GM12864 (cell line): Measurements from ENCODE around the gene PAQR8.

Source experiments
- DNase-seq: peaks from one replicate; pipeline ENCODE4 v3.0.0-alpha.2; 2011; ENCODE audit warnings: low read depth
- H3K4me3 ChIP-seq: 2 replicates; pipeline ENCODE4 v1.5.1; 2011; ENCODE audit warnings: mild to moderate bottlenecking, low read depth, low read length, control low read depth
- TF ChIP-seq, protein P1 (sequence below): IDR thresholded peaks from 2 replicates; pipeline ENCODE4 v1.5.1; 2011; ENCODE audit warnings: low read depth, mild to moderate bottlenecking, moderate library complexity, low read length, control low read depth, inconsistent platforms; ENCODE audit errors: missing control alignments

The PAQR8 gene

DNA sequence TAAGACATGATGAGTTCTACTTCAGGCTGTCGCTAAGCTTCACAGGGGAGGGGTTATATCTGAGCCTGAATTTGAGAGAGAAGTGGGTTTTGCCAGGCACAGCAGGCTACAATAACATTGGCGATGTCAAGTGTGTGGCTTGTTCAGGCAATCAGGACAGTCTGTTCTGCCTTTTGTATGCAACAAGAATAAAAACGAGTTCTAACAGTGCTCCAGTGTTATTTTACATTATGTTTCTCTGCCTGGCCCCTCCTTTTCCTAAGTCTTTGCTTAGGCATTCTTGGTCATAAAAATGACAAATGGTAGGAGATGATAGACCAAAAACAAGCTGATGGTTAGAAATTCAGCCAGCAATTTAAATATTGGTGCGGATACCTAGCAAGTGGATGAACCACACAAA is 26.8 kb downstream of the PAQR8 start:
- no peak overlapping the region for H3K4me3 ChIP-seq
- DNase-seq, result no peak
- TF ChIP-seq, protein P1, sequence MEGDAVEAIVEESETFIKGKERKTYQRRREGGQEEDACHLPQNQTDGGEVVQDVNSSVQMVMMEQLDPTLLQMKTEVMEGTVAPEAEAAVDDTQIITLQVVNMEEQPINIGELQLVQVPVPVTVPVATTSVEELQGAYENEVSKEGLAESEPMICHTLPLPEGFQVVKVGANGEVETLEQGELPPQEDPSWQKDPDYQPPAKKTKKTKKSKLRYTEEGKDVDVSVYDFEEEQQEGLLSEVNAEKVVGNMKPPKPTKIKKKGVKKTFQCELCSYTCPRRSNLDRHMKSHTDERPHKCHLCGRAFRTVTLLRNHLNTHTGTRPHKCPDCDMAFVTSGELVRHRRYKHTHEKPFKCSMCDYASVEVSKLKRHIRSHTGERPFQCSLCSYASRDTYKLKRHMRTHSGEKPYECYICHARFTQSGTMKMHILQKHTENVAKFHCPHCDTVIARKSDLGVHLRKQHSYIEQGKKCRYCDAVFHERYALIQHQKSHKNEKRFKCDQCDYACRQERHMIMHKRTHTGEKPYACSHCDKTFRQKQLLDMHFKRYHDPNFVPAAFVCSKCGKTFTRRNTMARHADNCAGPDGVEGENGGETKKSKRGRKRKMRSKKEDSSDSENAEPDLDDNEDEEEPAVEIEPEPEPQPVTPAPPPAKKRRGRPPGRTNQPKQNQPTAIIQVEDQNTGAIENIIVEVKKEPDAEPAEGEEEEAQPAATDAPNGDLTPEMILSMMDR, result no peak

DNA sequence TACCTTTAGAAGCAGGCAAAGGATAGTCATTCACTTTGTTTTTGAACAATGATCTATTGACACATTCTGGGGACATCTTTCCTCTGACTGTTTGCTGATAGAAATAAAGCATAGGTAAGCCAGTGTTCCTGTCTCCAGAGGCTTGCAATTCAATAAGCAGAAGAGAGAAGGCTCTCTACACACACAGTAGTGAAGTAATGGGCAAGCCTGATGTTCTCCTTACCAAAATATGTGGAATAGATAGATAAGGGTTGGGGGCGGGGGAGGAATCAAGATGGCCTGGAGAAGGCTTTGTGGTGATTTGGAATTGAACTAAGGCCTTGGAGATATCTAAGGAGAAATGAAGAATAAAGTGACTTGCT is 27.3 kb downstream of the PAQR8 start:
- no peak overlapping the region for H3K4me3 ChIP-seq
- TF ChIP-seq, protein P1, result no peak
- no peak for DNase-seq

DNA sequence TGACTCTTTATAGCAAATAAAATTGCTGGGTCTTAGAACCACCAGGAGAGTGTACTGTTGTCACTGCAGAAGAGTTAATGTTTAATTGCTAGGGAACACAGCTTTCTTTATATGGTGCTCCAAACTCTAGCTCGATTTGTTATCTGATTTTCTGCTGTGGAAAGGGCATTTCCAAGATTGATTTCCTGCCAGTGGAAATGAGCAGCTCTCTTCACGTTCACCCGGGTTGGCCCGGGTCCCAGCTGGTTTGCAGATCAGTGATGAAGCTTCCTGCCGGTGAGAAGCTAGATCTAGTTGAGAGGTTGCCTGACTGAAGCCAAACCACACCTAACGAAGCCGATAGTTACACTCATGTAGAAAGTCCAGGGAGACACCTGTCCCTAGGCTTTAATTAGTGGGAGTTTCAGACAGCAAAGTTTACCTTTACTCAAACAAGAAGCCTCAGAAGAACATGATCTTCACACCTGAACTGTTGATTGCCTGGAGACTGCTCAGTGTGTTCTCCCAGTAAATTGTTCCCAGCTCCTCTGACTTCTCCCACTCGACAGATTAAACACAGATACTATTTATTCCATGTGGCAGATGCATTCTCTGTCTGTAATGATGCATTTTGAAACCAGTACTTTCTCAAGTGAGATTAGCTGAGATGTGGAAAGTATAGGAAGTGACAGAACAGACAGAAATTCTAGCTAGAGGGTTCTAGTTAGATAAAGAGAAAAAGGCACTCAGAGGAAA is 27.8 kb downstream of the PAQR8 start:
- DNase-seq, result peak; percentile 76
- TF ChIP-seq, protein P1, result no peak
- peak overlapping the region; percentile 31; the same call in 1 of the 2 replicates for H3K4me3 ChIP-seq

DNA sequence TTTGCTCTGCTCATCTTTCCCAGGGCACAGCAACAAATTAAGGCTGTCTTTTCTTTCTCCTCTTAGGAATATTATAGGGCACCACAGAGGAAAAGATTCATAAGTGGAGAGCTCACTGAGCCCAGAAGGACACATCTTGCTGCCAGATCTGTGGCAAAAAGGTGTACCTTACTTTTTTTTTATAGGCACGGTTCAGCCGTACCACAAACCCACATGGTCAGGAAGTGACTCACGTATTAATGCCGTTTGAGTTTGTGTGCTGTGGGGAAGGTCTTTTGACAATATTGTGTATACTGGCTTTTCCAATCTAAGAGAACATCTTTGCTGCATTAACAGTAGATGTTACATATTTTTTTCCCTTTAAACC is 28.4 kb downstream of the PAQR8 start:
- peak overlapping the region; percentile 31 for H3K4me3 ChIP-seq
- peak; percentile 62 for DNase-seq
- TF ChIP-seq, protein P1, result no peak

DNA sequence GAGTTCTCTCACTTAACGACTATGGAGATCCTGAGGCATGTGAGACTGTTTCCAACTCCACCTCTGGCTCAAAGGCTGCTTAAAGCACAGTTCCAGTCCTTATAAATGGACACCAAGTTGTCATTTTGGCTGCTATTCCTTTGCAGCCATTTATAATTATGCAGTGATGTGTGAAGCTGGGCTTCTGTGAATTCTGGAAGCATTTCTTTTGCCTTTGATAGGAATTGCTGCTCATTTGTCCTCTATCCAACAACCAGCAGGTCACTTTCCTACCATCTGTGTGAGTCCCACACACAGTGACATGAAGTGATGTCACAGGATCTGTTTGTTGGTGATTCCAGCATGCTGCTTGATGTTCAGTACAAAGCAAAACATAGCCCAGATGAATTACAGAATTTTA is 29.6 kb downstream of the PAQR8 start:
- no peak overlapping the region for H3K4me3 ChIP-seq
- TF ChIP-seq, protein P1, result no peak
- no peak for DNase-seq

DNA sequence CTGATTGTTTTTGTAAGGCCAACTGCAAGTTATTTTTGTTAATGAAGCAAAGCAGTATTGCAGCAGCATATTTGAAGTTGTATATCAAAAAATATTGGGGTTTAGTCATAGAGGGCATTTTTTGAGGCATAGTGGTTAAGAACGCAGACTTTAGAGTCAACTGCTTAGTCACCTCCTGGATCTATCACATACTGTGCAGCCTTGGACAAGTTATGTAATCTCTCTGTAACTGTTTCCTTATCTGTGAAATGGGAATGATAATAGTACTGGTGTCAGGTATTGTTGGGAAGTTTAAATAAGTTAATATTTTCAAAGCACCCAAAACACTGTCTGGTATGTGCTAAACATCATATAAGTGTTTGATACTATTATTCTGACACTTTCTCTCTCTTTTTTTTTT is 31.0 kb downstream of the PAQR8 start:
- H3K4me3 ChIP-seq, result no peak overlapping the region
- TF ChIP-seq, protein P1, result no peak
- no peak for DNase-seq

DNA sequence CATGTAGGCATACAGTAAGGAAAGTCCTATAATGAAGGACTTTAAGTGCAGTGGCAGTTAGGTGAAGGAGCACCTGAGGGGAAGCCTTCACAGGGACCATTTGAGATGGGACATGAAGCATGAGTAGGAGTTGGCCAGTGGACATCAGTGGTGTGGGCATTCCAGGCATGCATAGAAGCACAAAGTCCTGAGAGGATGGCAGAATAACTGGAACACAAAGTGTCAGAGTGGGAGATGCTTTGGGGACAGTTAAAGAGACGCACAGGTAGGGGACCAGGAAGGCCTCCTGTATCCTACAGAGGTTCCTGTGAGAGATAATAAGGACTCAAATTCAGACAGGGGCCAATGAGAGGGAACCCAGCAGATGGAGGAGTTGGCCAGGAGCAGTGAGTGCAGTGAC is 31.8 kb downstream of the PAQR8 start:
- DNase-seq, result no peak
- H3K4me3 ChIP-seq, result no peak overlapping the region
- TF ChIP-seq, protein P1, result no peak
